ENCODE measurements around the gene FSCN2. TPM values are rescaled to one million over a fixed set of nuclear protein-coding genes. Genes with fewer than 3 reads are reported as not detected.
A peak's percentile ranks its signal among the peaks of the same experiment; 100 is the strongest.

The FSCN2 gene
- total RNA-seq, 4 donors from 2014 or later = 1.2 to 7.9 (median 5.2) TPM

GRCh38 chr17:81489998-81490992, 37.9 kb upstream of the FSCN2 start:
- Histone ChIP-seq H3K27me3 (no peaks in the 10 kb centered on the region), H3K4me3 (no peak overlapping the region), H3K9me3 (no peaks in the 10 kb centered on the region), H3K27ac (peak overlapping the region in 1 of 4 donors; percentile 13), H3K4me1 (peaks cover 0 to 30% (median 11%) of the 10 kb centered on the region in 4 donors), H3K36me3 (no peaks in the 10 kb centered on the region)
- no peak for TF ChIP-seq CTCF (IDR thresholded peaks at IDR 0.05)
- TF ChIP-seq POLR2A (IDR thresholded peaks at IDR 0.05) = no peak
- DNase-seq = no peak

- Histone ChIP-seq H3K27me3 (no peaks in the 10 kb centered on the region), H3K27ac (peak overlapping the region in 1 of 4 donors; percentile 13), H3K4me3 (no peak overlapping the region), H3K36me3 (no peaks in the 10 kb centered on the region), H3K9me3 (no peaks in the 10 kb centered on the region), H3K4me1 (peaks cover 0 to 30% (median 11%) of the 10 kb centered on the region in 4 donors)
- DNase-seq = peak in 2 of 3 donors; percentile 68 to 75
- TF ChIP-seq POLR2A (IDR thresholded peaks at IDR 0.05) (peak in 1 of 2 donors; percentile 30), CTCF (IDR thresholded peaks at IDR 0.05) (no peak)
Measured at GRCh38 chr17:81491181-81491581, 37.0 kb upstream of the FSCN2 start.

- DNase-seq = no peak
- Histone ChIP-seq H3K9me3 (no peaks in the 10 kb centered on the region), H3K4me1 (peaks cover 0 to 30% (median 11%) of the 10 kb centered on the region in 4 donors), H3K36me3 (no peaks in the 10 kb centered on the region), H3K27ac (no peak overlapping the region), H3K4me3 (no peak overlapping the region), H3K27me3 (no peaks in the 10 kb centered on the region)
- no peak for TF ChIP-seq CTCF (IDR thresholded peaks at IDR 0.05)
- no peak for TF ChIP-seq POLR2A (IDR thresholded peaks at IDR 0.05)
Measured at GRCh38 chr17:81491761-81492160, 36.4 kb upstream of the FSCN2 start.

GRCh38 chr17:81492202-81492601, 36.0 kb upstream of the FSCN2 start:
- Histone ChIP-seq H3K9me3 (no peaks in the 10 kb centered on the region), H3K27me3 (no peaks in the 10 kb centered on the region), H3K36me3 (no peaks in the 10 kb centered on the region), H3K4me1 (peaks cover 0 to 30% (median 11%) of the 10 kb centered on the region in 4 donors), H3K4me3 (no peak overlapping the region), H3K27ac (no peak overlapping the region)
- no peak for TF ChIP-seq CTCF (IDR thresholded peaks at IDR 0.05)
- TF ChIP-seq POLR2A (IDR thresholded peaks at IDR 0.05) = no peak
- no peak for DNase-seq

- Histone ChIP-seq H3K27ac (no peak overlapping the region), H3K4me1 (peaks cover 0 to 25% (median 7%) of the 10 kb centered on the region in 4 donors), H3K9me3 (no peaks in the 10 kb centered on the region), H3K4me3 (no peak overlapping the region), H3K36me3 (no peaks in the 10 kb centered on the region), H3K27me3 (no peaks in the 10 kb centered on the region)
- TF ChIP-seq POLR2A (IDR thresholded peaks at IDR 0.05) (no peak), CTCF (IDR thresholded peaks at IDR 0.05) (no peak)
- no peak for DNase-seq
Measured at GRCh38 chr17:81492706-81493105, 35.5 kb upstream of the FSCN2 start.

All from Peyer's patch (tissue), 4 donors.